Neural cell (in vitro differentiated cells): ENCODE results near the gene MEIS1.

ENCODE experiments used
- CTCF ChIP-seq: fragments of 450-650 bp; IDR thresholded peaks from 2 replicates; pipeline ENCODE4 v1.5.1; 2014; ENCODE audit warnings: antibody characterized with exemption, mild to moderate bottlenecking, moderate library complexity; ENCODE audit not compliant: poor library complexity, severe bottlenecking
- EP300 ChIP-seq: fragments of 450-650 bp; conservative IDR thresholded peaks from 2 replicates; pipeline ENCODE4 v1.6.1; 2014; ENCODE audit warnings: antibody characterized with exemption, mild to moderate bottlenecking, moderate library complexity; ENCODE audit not compliant: poor library complexity, severe bottlenecking
- EZH2 ChIP-seq: fragments of 200-600, 300-800 bp; shearing (Covaris generic), sonication (generic); IDR thresholded peaks from 2 replicates; pipeline ENCODE4 v1.6.1; 2014; ENCODE audit warnings: antibody characterized with exemption, low read length, borderline replicate concordance, mild to moderate bottlenecking; ENCODE audit not compliant: insufficient read depth, poor library complexity, severe bottlenecking
- MXI1 ChIP-seq: fragments of 450-650 bp; conservative IDR thresholded peaks from 2 replicates; pipeline ENCODE4 v1.6.1; 2014; ENCODE audit warnings: antibody characterized with exemption, mild to moderate bottlenecking; ENCODE audit not compliant: poor library complexity, severe bottlenecking
- POLR2AphosphoS5 ChIP-seq: IDR thresholded peaks from 2 replicates; pipeline ENCODE4 v1.6.1; 2012
- RAD21 ChIP-seq: fragments of 450-650 bp; conservative IDR thresholded peaks from 2 replicates; pipeline ENCODE4 v1.6.1; 2014; ENCODE audit warnings: antibody characterized with exemption, mild to moderate bottlenecking, moderate library complexity
- REST ChIP-seq: IDR thresholded peaks from 2 replicates; pipeline ENCODE4 v1.6.1; 2012; ENCODE audit warnings: borderline replicate concordance
- SMC3 ChIP-seq: fragments of 450-650 bp; conservative IDR thresholded peaks from 2 replicates; pipeline ENCODE4 v1.6.1; 2014; ENCODE audit warnings: antibody characterized with exemption, mild to moderate bottlenecking, moderate library complexity; ENCODE audit not compliant: poor library complexity
- TAF1 ChIP-seq: IDR thresholded peaks from 2 replicates; pipeline ENCODE4 v1.6.1; 2012; ENCODE audit warnings: low read depth

GRCh38 chr2:66543257-66543767 lies 108.4 kb downstream of the MEIS1 start:
- TF ChIP-seq REST (no peak), CTCF (no peak), EZH2 (no peak), EP300 (peak; percentile 33), POLR2AphosphoS5 (no peak), TAF1 (no peak), SMC3 (no peak), RAD21 (no peak), MXI1 (no peak)
